Skeletal muscle satellite cell (primary cell): ENCODE results near the gene MYO16.
A peak's percentile ranks its signal among the peaks of the same experiment; 100 is the strongest.
"Not testable (repeated sequence)": the region's sequence is repeated elsewhere in the genome, so short reads cannot be mapped to it uniquely, and the experiment has no call there.

Source experiments
- H3K27me3 ChIP-seq: 2 replicates; pipeline ENCODE4 v1.7.0; 2013; ENCODE audit warnings: low read length; ENCODE audit not compliant: control insufficient read depth, insufficient read depth
- H3K36me3 ChIP-seq: 2 replicates; pipeline ENCODE4 v1.7.0; 2013; ENCODE audit warnings: mild to moderate bottlenecking, control low read depth, low read length; ENCODE audit not compliant: insufficient read depth
- H3K4me1 ChIP-seq: 2 replicates; pipeline ENCODE4 v1.7.0; 2013; ENCODE audit warnings: low read length; ENCODE audit not compliant: control insufficient read depth, insufficient read depth
- H3K4me2 ChIP-seq: 2 replicates; pipeline ENCODE4 v1.7.0; 2013; ENCODE audit warnings: mild to moderate bottlenecking, low read length
- H3K4me3 ChIP-seq: 2 replicates; pipeline ENCODE4 v1.7.0; 2013; ENCODE audit warnings: low read length
- H3K9ac ChIP-seq: 2 replicates; pipeline ENCODE4 v1.7.0; 2013; ENCODE audit warnings: mild to moderate bottlenecking, low read depth, low read length, moderate library complexity
- H3K9me3 ChIP-seq: replicated peaks from 2 replicates; pipeline ENCODE4 v1.7.0; 2013; ENCODE audit warnings: mild to moderate bottlenecking, control low read depth, low read length

Gene MYO16

GRCh38 chr13:108964606-108965005, 335.2 kb downstream of the MYO16 start:
- Histone ChIP-seq H3K4me3 (no peak overlapping the region), H3K36me3 (no peaks in the 10 kb centered on the region), H3K9ac (no peak overlapping the region), H3K4me1 (peaks cover 8% of the 10 kb centered on the region), H3K4me2 (no peak overlapping the region), H3K27me3 (no peaks in the 10 kb centered on the region), H3K9me3 (no peaks in the 10 kb centered on the region)

- Histone ChIP-seq H3K9me3 (no peaks in the 10 kb centered on the region), H3K4me3 (no peak overlapping the region), H3K9ac (no peak overlapping the region), H3K36me3 (no peaks in the 10 kb centered on the region), H3K4me1 (peaks cover 8% of the 10 kb centered on the region), H3K27me3 (no peaks in the 10 kb centered on the region), H3K4me2 (no peak overlapping the region)
Measured at GRCh38 chr13:108967371-108967770, 338.0 kb downstream of the MYO16 start.

DNA sequence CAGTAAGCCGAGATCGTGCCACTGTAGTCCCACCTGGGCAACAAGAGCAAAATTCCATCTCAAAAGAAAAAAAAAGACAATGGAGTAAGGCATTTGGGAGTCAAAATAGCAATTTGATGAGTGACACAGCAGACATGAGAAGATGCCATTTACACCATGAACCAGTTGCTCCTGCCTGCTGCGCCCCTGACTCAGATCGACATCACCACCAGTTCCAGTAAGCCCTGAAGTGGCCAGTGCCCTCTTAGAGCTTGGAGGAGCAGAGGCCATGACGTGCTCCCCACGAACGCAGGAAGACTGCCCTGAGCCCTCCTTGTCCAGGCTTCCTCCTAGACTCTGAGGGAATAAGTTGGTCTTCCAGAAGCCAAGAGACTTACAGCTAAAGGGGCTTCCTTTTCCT, 339.2 kb downstream of the MYO16 start:
- H3K4me3 ChIP-seq, result no peak overlapping the region
- H3K9me3 ChIP-seq, result no peaks in the 10 kb centered on the region
- no peak overlapping the region for H3K4me2 ChIP-seq

DNA sequence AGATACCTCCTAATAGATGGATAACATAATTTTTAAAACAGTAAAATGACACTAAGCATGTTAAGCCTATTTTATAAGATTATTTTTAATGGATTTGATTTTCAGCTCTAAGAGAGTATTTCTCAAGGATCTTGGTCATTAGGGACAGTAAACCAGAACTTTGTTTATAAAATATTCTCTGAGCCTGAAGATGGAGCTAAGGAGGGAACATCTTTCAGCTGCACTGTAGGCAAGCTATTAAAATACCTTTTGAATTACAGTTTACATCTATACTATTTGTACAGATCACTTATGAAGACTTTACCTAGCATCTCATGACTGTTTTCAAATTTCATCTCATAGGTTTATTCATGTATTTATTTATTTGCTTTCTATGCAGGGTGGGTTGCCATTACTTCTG, 345.3 kb downstream of the MYO16 start:
- no peaks in the 10 kb centered on the region for H3K4me1 ChIP-seq
- no peak overlapping the region for H3K4me2 ChIP-seq
- no peak overlapping the region for H3K9ac ChIP-seq
- no peaks in the 10 kb centered on the region for H3K27me3 ChIP-seq
- H3K4me3 ChIP-seq, result no peak overlapping the region
- no peaks in the 10 kb centered on the region for H3K9me3 ChIP-seq
- H3K36me3 ChIP-seq, result no peaks in the 10 kb centered on the region

More for the DNA sequence above, 339.2 kb downstream of the MYO16 start:
- H3K4me1 ChIP-seq, result peaks cover 8% of the 10 kb centered on the region
- no peaks in the 10 kb centered on the region for H3K27me3 ChIP-seq
- no peak overlapping the region for H3K9ac ChIP-seq
- H3K36me3 ChIP-seq, result no peaks in the 10 kb centered on the region

DNA sequence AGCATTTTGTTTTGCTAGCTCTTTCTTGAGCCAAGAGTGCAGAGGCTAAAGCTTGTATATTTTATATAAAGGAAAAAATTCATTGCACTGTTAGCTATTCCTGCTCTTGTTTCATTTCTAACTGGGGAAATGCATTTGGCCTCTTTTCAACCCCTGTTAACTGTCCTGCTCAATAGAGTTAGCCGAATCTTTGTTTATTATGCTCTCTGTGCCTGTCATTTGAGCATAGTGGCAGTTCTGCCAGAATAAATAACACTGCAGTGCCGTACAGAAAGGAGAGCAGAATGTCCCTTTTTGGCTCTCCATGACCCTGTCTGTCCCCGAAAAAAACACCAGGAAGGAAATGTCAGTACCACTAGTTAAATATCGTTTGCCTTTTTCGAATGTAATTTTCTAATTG, 350.8 kb downstream of the MYO16 start:
- H3K36me3 ChIP-seq, result no peaks in the 10 kb centered on the region
- no peaks in the 10 kb centered on the region for H3K4me1 ChIP-seq
- H3K27me3 ChIP-seq, result peaks cover 7% of the 10 kb centered on the region
- peak overlapping the region; percentile 58 for H3K4me2 ChIP-seq
- H3K4me3 ChIP-seq, result no peak overlapping the region
- H3K9me3 ChIP-seq, result no peaks in the 10 kb centered on the region
- peak overlapping the region; percentile 18 for H3K9ac ChIP-seq

DNA sequence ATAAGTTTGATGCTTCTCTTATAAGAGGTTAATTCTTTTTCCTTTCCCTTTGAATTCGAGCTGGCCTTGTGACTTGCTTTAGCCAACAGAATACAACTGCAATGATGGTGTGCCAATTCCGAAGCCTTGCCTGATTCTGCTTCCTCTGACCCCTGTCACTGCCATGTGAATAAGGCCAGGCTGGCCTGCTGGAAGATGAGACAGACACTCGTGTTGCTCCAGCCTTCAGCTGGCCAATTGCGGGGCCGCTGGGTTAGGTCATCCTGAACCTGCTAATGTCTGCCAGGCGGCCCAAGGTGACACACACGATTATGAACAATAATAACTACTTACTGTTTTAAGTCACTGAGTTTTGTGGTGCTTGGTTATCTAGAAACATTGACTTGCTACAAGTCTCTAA, 352.0 kb downstream of the MYO16 start:
- no peaks in the 10 kb centered on the region for H3K36me3 ChIP-seq
- peaks cover 7% of the 10 kb centered on the region for H3K27me3 ChIP-seq
- H3K4me1 ChIP-seq, result no peaks in the 10 kb centered on the region
- H3K9ac ChIP-seq, result no peak overlapping the region
- no peak overlapping the region for H3K4me3 ChIP-seq
- no peaks in the 10 kb centered on the region for H3K9me3 ChIP-seq
- no peak overlapping the region for H3K4me2 ChIP-seq

- Histone ChIP-seq H3K9me3 (no peaks in the 10 kb centered on the region), H3K4me1 (no peaks in the 10 kb centered on the region), H3K9ac (no peak overlapping the region), H3K36me3 (no peaks in the 10 kb centered on the region), H3K27me3 (peaks cover 7% of the 10 kb centered on the region), H3K4me2 (no peak overlapping the region), H3K4me3 (no peak overlapping the region)
Measured at GRCh38 chr13:108983273-108983672, 353.9 kb downstream of the MYO16 start.

- Histone ChIP-seq H3K27me3 (peaks cover 7% of the 10 kb centered on the region), H3K9me3 (no peaks in the 10 kb centered on the region), H3K4me3 (no peak overlapping the region), H3K4me1 (no peaks in the 10 kb centered on the region), H3K4me2 (no peak overlapping the region), H3K36me3 (no peaks in the 10 kb centered on the region), H3K9ac (no peak overlapping the region)
Measured at GRCh38 chr13:108984251-108984920, 355.0 kb downstream of the MYO16 start.

GRCh38 chr13:108985166-108985565, 355.8 kb downstream of the MYO16 start:
- Histone ChIP-seq H3K4me2 (no peak overlapping the region), H3K4me3 (no peak overlapping the region), H3K27me3 (peaks cover 7% of the 10 kb centered on the region), H3K9ac (no peak overlapping the region), H3K36me3 (no peaks in the 10 kb centered on the region), H3K9me3 (no peaks in the 10 kb centered on the region), H3K4me1 (no peaks in the 10 kb centered on the region)

DNA sequence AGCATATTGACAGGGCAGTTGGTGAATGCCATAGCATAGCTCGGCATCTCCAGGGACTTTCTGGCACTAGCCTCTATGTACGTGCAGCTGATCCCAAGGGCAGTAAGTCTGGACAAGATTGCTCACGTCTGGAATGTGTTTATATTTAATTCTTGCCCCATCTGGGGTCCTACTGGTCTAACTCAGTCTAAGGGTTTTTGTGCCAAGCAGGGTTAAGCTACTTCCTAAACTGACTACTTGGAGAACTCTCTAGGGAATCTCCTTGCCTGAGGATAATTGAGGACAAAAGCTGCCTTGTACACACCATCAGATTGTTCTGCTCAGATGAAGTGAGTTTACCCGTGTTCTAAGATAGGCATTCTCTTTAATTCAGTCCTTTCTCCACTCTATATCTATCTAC, 358.1 kb downstream of the MYO16 start:
- Histone ChIP-seq H3K27me3 (peaks cover 7% of the 10 kb centered on the region), H3K4me1 (no peaks in the 10 kb centered on the region), H3K36me3 (no peaks in the 10 kb centered on the region), H3K9ac (no peak overlapping the region), H3K9me3 (no peaks in the 10 kb centered on the region), H3K4me3 (no peak overlapping the region), H3K4me2 (no peak overlapping the region)

GRCh38 chr13:108987944-108988343, 358.5 kb downstream of the MYO16 start:
- no peaks in the 10 kb centered on the region for H3K4me1 ChIP-seq
- H3K4me3 ChIP-seq, result no peak overlapping the region
- H3K27me3 ChIP-seq, result peaks cover 6% of the 10 kb centered on the region
- H3K4me2 ChIP-seq, result no peak overlapping the region
- no peak overlapping the region for H3K9ac ChIP-seq
- no peaks in the 10 kb centered on the region for H3K36me3 ChIP-seq
- no peaks in the 10 kb centered on the region for H3K9me3 ChIP-seq

DNA sequence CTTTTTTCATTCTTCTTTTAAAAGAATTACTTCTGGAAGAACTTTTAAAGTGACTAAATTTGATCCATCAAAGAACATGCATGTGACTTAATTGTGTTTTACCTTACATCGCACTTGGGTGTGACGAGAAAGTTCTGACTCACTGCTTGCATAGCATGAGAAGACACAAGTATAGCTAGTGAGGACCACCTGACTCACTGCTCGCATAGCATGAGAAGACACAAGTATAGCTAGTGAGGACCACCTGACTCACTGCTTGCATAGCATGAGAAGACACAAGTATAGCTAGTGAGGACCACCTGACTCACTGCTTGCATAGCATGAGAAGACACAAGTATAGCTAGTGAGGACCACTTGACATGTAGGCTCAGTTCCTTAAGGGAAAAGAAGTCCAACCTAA, 362.0 kb downstream of the MYO16 start:
- not testable (repeated sequence) for H3K4me3 ChIP-seq, H3K4me2 ChIP-seq, H3K4me1 ChIP-seq, H3K9ac ChIP-seq, H3K27me3 ChIP-seq, H3K9me3 ChIP-seq, H3K36me3 ChIP-seq
